ENCODE data around the gene KCNH4.
"Not testable (repeated sequence)": the region's sequence is repeated elsewhere in the genome, so short reads cannot be mapped to it uniquely, and the experiment has no call there.

The KCNH4 gene

DNA sequence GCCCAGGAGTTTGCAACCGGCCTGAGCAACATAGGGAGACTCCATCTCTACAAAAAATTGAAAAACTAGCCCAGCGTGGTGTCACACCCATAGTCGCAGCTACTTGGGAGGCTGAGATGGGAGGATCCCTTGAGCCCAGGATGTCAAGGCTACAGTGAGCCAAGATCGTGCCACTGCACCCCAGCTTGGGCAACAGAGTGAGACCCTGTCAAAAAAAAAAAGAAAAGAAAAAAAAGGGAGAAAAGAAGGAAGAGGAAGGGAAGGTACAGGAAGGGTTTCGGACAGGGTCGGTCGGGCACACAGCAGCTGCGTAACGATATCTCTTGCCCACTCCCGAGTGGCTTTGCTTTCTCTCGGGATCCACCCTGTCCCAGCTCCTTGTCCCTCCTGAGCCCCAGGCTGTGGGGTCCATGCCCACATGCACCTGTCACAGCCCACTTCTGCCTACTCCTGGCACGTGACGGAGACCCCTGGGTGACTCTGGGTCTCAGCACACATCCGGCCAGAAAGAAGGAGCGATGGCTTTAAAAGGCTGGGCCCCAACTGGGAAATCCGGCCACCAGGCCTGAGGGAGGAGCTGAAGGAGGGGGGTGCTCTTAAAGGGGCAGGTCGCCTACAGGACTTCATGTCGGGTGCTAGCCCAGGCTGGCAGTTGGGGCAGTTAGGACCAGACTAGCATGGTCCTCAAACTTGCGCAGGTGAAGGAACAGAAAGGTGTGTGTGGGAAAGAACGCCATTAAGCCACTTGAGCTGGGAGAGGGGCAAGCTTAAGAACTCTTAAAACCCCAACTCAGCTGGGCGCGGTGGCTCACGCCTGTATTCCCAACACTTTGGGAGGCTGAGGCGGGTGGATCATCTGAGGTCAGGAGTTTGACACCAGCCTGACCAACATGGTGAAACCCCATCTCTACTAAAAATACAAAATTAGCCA lies 13.3 kb upstream of the KCNH4 start, which contains the start of gene GHDC:
GHDC (minus strand) TSS at position 526 of the 931 bp plus-strand sequence. CDS start 913 bp downstream, outside the sequence.
- no peak for DNase-seq

DNA sequence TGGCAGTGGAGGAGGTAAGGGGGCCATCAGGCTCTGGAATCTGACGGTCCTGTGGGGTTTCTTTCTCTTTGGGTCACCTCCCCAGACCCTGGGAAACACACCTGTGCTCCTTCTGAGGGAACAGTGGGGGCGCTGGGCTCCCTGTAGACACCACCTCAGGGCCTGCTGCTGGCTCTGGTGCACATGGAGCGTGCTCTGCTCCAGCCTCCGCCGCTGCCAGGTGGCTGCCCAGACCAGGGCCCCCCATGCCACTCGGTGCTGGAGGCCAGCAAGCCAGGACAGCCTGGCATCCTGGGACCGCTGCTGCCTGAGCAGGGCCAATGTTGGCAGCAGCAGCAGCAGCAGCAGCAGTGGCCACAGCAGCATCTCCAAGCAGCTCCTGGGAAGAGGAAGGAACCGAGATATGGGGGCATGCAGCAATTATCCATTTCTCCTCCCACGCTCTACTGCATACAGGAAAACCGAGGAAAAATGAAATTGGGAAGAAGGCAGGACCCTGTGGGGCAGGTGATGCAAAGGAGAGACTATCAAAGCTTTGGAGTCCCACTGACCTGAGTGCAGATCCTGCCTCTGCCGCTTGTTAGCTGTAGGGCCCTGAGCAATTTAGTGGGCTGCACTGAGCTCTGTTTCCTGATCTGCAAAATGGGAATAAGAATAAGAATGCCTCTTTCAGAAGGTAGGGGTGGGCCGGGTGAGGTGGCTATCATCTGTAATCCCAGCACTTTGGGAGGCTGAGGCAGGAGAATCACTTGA lies 12.4 kb upstream of the KCNH4 start:
- no peak for DNase-seq

DNA sequence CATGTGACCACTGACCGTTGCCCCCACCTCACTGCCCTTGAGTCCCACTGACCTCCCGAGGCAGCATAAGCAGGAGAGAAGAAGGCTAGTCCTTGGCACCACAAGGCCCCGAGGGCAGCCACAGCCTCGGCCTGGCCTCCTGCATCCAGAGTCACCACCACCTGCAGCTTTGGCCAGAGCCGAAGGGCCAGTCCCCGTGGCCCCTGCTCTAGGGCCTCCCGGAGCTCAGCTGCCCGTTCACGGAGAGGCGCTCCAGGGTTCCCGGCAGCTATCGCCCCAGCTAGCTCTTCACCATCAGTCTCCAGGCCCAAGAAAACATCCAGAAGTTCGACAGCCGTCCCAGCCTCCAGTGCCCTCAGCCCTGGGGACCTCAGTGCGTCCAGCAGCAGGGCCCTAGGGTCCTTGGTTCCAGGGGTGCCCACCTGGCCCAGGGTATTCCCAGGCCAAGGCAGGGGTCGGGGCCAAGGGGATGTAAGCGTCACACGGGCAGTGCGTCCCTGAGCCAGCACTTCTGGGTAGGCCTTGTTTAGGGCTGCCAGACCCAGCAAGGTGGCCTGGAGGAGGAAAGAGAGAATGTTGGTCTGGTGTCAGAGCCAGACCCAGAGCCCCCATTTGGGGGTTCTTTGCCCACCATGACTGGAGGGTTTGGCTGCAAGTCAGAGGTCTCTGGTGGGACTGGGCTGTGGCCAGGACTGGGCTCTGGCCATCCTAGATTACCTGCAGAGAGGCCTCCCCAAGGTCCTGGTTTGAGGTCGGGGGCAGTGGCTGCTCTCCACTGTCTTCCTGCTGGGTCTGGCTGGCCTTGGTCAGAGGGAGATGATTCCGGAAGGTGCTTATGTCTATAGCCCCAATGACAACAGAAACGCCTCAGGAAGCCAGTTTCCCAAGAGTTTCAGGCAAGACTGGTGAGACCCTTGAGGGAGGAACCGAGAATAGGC lies 11.5 kb upstream of the KCNH4 start:
- no peak for DNase-seq

DNA sequence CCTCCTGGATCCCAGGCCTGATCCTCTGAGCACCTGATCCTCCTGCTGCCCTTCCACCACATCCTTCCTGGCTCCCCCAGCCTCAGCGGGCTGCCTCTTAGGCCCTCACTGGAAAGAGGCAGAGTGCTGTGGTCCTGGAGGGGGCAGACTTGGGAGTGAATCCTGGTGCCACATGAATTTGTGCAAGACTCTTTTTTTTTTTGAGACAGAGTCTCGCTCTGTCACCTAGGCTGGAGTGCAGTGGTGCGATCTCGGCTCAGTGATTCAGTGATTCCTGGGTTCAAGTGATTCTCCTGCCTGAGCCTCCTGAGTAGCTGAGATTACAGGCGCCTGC lies 10.3 kb upstream of the KCNH4 start:
- no peak for DNase-seq

DNA sequence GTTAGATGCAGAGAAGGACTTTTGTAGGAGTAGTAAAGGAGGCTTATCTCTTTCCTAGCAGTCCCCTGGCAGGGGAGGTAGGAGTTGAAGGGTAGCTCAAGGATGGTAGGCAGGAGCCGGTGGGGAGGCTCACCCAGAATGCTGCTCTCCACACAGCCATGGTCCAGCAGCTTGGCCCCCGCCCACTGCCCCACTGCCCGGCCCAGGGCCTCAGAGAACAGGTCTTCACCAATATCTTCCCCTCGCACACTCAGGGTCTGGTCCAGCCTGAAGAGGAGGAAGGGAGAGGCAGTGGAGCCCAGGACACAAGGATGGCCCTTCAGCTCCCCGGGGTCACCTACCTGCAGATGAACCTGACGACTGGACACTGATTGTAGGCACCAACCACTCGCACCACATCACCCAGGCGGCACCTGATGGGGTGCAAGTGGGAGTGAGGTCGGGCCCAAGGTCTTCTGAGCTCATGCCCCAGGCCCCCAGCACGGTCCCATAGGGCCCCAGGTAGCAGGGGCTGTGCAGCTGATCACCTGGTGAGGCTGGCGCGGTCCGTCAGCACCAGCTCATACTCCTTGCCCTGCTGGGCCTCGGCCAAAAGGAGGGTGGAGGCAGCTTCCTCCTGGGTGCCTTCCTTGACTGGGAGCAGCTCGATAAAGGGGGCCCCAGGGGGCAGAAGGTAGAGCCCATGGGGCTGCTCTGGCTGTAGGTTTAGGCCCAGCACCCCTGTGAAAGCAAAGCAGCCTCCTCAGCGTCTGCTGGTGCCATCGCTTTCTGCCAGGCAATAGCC lies 9.7 kb upstream of the KCNH4 start:
- DNase-seq = no peak

DNA sequence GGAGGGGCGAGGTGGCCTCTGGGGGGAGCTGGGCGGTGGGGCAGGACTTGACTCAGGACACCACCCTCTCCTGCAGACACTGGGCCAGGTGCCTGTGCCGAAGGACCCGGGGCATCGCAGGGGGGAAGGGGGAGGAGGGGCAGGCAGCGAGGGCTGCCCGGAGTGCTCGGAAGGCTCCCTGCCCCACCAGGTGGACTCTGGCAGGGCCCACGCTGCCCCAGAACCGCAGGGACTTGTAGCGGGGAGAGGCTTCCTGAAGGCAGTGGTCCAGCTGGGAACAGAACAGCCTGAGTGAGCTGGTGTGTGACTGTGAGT lies 8.7 kb upstream of the KCNH4 start:
- DNase-seq = no peak

DNA sequence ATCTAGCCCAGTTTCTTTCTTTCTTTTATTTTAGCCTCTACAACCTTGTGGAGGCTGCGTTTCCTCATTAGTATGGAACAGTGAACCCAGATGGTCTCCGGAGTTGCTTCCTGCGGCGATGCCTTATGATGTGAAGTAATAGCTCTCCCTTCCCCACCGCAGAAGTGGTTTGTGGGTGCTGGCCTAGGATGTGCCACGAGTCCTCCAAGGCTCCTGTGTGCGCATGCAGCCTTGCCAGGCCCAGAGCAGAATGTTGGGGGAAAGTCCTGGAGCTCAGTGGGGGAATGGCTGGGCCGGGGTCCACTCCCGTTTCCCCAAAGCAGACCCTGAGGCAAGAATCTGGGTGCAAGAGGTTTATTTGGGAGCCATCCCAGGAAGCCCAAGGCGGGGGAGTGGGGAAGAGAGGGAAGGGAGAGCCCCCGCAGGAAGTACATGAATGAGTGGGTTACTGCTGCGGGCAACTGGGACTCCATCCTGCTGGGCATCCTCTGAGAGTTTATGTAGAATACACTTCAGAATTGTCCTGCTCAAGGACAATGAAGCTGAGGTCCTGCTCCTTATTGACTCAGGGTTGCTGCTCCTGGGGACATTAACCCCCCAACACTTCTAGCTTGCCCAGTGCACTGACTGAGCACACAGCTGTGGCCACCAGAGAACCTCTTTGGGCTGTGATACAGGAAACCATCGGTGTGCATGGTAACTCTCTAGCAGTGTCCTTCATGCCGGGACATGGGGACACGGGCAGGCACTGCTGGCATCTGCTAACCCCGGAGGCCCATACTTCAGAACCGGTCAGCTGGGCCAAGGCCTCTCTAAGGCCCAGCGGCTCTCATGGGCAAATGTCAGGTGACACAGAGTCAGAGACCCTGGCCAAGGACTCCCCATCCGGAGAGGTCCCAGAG lies 8.1 kb upstream of the KCNH4 start:
- DNase-seq = no peak

DNA sequence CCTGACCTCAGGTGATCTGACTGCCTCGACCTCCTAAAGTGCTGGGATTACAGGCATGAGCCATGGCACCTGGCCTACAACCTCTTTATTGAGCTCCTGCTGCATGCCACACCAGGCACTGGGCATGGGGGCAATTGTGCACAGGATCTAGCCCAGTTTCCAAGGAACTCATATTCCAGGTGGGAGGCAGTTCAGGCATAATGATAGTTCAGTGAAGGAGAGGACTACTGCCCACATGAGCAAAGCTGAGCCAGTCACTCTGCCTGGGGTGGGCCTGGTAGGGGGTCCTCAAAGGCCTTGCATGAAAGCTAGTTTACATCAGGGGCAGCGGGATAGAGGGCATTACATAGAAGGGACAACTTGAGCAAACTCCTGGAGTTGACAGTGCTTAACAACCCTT lies 6.9 kb upstream of the KCNH4 start:
- DNase-seq = no peak

DNA sequence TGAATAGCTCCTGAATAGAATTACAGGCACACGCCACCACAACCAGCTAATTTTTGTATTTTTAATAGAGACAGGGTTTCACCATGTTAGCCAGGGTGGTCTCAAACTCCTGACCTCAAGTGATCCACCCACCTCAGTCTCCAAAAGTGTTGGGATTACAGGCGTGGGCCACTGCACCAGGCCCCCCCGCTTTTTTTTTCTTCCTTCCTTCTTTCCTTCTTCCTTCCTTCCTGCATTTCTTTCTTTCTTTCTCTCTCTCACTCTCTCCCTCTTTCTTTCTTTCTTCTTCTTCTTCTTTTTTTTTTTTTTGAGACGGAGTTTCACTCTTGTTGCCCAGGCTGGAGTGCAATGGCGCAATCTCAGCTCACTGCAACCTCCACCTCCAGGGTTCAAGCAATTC lies 5.2 kb upstream of the KCNH4 start:
- DNase-seq = not testable (repeated sequence)

DNA sequence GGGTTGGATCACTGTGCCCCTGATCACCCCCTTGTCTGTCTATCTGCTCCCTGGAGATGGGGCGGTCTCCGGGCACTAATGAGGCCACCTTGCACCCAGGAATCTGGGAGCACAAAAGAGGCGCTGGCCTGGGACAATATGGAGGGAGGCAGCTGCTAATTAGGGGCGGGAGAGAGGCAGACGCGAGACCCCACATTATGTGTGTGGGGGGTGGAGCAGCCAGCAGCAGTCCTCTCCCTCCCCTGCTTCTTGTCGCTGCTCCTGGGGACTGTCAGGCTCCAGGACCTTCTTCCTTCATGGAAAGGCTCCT lies 4.6 kb upstream of the KCNH4 start:
- DNase-seq = no peak

DNA sequence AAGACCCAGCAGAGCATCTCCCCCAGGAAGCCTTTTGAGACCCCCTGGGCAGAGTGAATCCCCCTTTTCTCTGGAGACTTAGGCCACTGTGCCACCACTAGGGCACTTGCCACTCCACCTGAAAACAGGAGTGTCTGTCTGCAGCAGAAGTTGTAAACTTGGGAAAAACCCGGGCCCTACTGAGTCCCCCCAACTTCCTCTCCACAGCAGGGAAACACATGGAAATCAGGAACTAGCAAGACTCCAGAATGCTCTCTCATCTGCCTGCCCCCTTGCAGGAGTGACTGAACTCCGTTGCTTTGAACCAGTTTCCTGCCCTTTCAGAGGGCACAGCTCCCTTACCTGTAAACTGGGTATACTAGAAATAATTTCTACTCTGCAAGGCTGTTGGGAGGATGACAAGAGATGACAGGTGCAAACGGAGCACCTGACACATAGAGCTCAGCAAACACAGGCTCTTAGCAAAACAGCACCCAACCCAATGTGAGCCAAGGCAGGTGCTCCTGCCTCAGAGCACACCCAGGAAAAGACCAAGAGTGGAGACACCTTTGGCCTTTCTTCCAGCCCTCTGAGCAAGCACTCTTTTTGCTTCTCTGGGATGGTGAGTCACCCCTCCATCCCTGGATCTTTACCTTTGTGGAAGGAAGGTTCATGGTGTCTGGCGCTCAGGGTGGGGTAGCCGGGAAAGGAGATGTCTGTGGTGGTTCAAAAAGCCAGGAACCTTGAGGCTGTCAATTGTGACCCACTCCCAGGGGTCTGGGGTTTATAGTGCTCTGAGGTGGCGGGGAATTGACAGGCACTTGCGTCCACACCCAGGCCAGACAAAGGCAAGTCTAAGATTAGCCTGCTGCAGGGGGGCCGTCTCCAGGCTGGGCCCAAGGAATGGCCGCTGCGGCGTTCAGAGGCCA lies 4.0 kb upstream of the KCNH4 start, which contains the start of gene HCRT:
HCRT (minus strand) TSS at position 740 of the 908 bp plus-strand sequence; CDS start at position 653, 87 bp downstream.
- DNase-seq = no peak

DNA sequence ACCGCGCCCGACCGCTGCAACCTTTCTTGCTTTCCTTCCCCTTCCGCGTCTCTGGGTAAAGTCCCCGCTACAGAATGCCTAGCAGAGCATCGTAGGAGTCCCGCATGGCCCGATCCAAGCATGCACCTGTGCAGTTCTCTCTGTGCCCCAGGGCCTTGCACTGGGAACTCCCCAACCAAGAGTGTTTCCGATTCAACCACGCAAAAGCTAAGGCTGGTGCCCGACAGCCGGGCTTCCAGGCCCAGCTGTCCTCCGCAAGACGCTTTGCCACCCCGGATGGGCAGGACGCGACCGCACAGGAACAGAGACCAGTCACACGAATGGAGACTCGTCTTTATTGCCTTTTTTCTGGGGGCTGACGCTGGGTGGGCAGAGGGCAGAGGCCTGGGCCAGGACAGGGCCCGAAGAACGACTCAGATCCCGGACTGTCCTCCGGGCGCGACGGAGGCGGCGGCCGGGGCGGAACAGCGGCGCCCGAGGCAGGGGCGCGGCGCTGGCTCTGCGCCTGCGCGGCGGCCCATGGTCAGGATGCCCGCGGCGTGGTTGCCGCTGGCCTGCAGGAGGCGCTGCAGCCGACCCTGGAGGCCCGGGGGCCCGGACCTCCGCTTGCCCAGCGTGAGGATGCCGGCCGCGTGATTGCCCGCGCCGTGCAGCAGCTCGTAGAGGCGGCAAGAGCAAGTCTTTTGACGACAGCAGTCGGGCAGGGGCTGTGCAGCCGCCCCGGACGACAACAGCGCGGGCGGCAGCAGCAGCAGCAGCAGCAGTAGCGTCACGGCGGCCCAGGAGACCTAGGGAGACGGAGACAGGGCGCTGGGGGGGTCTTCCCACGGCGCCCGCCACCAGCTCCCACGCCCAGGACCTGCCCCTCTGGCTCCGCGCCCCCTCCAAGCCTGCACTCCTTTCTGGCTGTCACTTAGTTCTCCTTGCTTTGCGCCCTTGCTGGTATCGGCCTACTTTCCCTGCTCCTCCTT lies 3.1 kb upstream of the KCNH4 start:
- no peak for DNase-seq

DNA sequence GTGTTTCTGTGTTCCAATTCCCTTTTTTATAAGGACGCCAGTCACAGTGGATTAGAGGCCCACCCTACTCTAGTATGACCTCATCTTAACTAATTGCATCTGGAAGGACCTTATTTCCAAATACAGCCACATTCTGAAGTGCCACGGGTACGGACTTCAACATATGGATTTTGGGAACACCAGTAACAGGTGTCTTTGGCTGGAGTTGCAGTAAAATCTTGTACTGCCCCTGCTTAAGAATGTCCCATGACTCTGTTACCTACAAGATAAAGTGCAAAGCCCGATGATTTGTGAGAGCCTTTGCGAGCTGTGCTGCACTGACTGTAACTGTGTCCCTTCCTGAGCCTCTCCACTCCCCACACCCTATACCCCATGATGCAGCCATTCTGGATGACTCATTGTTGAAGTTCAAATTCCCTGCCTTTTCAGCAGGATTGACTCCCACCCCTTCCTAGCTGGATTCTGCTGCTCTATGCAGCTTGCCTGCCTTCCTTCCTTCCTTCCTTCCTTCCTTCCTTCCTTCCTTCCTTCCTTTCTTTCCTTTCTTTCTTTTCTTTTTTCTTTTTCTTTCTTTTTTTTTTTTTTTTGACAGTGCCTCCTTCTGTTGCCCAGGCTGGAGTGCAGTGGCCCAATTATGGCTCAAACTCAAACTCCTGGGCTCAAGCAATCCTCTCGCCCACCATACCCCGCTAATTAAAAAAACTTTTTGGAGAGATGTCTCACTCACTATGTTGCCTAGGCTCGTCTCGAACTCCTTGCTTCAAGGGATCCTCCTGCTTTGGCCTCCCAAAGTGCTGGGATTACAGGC lies 2.2 kb upstream of the KCNH4 start:
- DNase-seq = no peak

DNA sequence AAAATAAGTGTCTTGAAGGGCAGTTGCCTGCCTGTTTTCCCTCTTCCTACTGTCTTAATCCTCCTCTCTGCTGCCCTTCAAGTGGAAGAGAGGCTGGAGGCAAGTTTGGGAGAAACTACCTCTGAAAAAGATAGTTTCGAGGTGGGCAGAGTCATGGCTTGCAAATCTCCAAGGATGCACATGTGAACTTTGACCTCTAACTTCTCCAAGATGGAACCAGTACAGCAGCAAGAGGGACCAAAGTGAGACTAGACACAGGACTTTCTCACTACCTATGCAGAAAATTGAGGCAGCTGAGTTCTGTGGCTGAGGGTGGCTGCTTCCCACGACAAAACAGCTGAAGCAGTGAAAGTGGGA lies 887 bp upstream of the KCNH4 start:
- no peak for DNase-seq

DNA sequence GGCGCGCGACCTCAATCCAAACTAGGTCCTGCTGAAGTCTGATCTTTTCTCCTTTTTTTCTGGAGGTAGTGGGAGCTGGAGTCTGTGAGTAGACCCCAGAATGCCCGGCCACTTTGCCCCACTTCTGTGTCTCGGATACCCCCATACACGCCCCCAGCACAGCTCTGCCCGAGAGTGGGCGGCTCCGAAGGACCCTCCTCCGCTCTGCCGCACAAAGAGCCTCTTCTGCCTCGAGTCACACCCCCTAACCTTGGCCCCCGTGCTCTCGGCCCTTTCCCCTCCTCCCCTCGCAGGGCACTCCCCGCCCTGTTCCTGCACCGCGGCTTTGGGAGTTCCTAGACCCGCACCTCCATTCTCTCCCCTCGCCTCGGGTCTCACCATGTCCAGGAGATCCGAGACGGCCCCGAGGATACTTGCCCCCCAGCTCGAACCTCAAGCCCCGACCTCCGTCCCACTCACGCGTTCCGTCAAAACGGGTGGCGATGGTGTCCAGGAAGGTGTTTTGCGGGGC lies 476 bp downstream of the KCNH4 start:
- DNase-seq = no peak

DNA sequence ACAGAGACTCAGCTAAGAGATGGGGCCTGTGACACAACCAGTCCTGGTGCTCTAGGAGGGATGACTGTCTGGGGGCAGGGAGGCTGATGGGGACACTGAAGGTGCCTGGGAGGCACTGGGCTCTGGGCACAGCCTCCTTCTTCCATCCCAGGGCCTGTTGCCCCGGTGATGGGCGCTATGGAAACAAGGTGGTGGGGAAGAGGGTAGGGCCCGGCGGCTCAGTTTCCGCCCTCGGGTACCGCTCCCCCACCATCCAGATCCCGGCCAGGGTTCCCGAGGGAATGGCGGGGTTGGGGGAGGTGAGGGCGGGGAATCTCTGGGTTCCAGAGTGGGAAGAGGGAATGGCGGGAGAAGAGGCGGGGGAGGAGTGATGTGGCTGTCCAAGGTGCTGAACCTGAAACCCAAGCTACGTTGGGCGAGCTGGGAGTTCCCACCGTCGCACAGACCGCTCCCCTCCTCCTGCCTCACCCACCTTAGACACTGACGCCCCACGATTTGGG lies 981 bp downstream of the KCNH4 start:
- no peak for DNase-seq

DNA sequence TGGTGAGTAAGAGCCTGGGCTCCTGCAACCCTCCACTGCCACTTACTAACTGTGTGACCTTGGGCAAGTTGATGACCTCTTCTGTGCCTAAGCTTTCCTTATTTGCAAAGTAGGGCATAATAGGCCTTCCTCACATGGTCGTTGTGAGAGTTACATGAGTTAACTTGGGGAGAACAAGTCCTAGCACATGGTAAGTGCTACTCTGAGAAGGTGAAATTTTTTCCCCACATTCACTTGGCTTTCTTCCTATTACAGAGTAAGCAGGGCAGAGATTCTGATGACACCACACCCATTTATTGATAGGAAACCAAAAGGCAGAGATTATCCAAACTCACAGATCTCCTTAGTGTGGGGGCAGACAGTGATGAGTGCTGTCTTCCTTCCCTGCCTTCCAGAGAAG lies 1.6 kb downstream of the KCNH4 start:
- DNase-seq = no peak

DNA sequence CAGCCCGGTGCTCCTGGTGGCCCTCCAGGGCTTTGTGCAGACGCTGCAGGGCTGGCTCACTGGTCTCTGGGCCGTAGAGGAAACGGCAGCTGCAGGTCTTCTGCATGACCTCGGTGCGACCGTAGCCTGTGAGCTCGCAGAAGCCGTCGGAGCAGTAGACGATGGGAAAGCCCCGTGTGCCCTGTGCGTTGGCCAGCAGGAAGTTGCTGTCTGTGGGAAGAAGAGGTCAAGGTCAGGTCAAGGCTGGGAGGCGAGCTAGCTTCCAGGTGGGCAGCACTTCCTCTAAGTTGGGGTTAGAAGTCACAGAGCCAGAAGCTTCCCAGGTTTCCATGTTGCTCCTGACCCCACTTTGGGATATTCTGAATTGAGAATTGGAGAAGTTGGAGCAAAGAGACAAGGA lies 2.1 kb downstream of the KCNH4 start:
- no peak for DNase-seq

Measured in NCI-H1417 treated with DMSO at 0.1 percent for 48 hours (cell line).